Measurements from ENCODE around the gene CELF4. TPM values are rescaled to one million over a fixed set of nuclear protein-coding genes. Genes with fewer than 3 reads are reported as not detected.

The CELF4 gene
- total and polyA plus RNA-seq, 4 donors, result 0.24 to 3.0 (median 1.3) TPM

DNA sequence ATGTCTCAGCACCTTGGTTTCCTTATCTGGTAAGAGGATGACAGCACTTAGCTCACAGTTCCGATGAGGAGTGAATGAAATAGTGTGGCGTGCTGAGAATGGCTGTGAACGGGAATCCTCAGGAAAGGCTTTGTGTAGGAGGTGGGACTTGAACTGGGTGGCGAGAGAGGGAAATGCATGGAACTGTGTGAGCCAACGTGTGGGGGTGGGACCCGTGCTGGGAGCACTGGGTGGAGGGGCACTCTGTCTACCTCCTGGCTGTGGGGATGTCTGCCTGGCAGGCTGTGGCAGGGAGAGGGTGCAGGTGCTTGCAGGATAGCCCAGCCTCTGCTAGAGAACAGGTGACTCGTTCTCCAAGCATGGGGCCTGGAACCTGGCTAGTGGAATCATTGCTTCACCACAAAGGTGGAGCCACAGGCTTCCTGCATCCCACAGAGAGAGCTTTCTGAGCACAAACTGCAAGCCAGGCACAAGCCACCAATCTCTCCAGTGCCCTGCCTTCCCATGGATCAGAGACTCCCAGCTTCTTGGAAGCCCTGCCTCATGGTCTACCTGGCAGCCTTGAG is 145.2 kb downstream of the CELF4 start:
- DNase-seq, result no peak
- Histone ChIP-seq H3K9me3 (ENCODE audit: control insufficient read depth in 4 of 4, insufficient read depth in 3 of 4, low read length in 3 of 4) (peaks cover 0 to 2% (median 0%) of the 10 kb centered on the region in 4 donors), H3K4me1 (ENCODE audit: control insufficient read depth in 5 of 5, insufficient read depth in 5 of 5, low read length in 5 of 5) (peaks cover 0 to 21% (median 10%) of the 10 kb centered on the region in 5 donors), H3K27ac (ENCODE audit: low read depth in 1 of 2, low read length in 1 of 2) (no peak overlapping the region), H3K4me3 (no peak overlapping the region), H3K9ac (ENCODE audit: insufficient read depth in 1 of 2, low read length in 2 of 2) (no peak overlapping the region), H3K27me3 (ENCODE audit: control insufficient read depth in 3 of 3, insufficient read depth in 3 of 3, low read length in 2 of 3) (no peaks in the 10 kb centered on the region), H3K36me3 (ENCODE audit: control insufficient read depth in 4 of 4, insufficient read depth in 4 of 4, low read length in 4 of 4) (no peaks in the 10 kb centered on the region)
- TF ChIP-seq, protein P1, sequence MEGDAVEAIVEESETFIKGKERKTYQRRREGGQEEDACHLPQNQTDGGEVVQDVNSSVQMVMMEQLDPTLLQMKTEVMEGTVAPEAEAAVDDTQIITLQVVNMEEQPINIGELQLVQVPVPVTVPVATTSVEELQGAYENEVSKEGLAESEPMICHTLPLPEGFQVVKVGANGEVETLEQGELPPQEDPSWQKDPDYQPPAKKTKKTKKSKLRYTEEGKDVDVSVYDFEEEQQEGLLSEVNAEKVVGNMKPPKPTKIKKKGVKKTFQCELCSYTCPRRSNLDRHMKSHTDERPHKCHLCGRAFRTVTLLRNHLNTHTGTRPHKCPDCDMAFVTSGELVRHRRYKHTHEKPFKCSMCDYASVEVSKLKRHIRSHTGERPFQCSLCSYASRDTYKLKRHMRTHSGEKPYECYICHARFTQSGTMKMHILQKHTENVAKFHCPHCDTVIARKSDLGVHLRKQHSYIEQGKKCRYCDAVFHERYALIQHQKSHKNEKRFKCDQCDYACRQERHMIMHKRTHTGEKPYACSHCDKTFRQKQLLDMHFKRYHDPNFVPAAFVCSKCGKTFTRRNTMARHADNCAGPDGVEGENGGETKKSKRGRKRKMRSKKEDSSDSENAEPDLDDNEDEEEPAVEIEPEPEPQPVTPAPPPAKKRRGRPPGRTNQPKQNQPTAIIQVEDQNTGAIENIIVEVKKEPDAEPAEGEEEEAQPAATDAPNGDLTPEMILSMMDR (IDR thresholded peaks at IDR 0.05; ENCODE audit: control extremely low read depth, extremely low read depth), result no peak
- WGBS, 2 donors, result 84 to 88% methylated on average over 7 of the region's 7 CpGs
- no peak for ATAC-seq (ENCODE audit: insufficient read depth, low FRiP score)

GRCh38 chr18:37419866-37420265 is 145.7 kb downstream of the CELF4 start:
- Histone ChIP-seq H3K27ac (ENCODE audit: low read depth in 1 of 2, low read length in 1 of 2) (no peak overlapping the region), H3K4me1 (ENCODE audit: control insufficient read depth in 5 of 5, insufficient read depth in 5 of 5, low read length in 5 of 5) (peaks cover 0 to 21% (median 10%) of the 10 kb centered on the region in 5 donors), H3K9ac (ENCODE audit: insufficient read depth in 1 of 2, low read length in 2 of 2) (no peak overlapping the region), H3K36me3 (ENCODE audit: control insufficient read depth in 4 of 4, insufficient read depth in 4 of 4, low read length in 4 of 4) (no peaks in the 10 kb centered on the region), H3K4me3 (no peak overlapping the region), H3K27me3 (ENCODE audit: control insufficient read depth in 3 of 3, insufficient read depth in 3 of 3, low read length in 2 of 3) (no peaks in the 10 kb centered on the region), H3K9me3 (ENCODE audit: control insufficient read depth in 4 of 4, insufficient read depth in 3 of 4, low read length in 3 of 4) (peaks cover 0 to 2% (median 0%) of the 10 kb centered on the region in 4 donors)
- TF ChIP-seq, protein P1 (IDR thresholded peaks at IDR 0.05; ENCODE audit: control extremely low read depth, extremely low read depth), result no peak
- DNase-seq, result no peak
- ATAC-seq (ENCODE audit: insufficient read depth, low FRiP score), result no peak
- WGBS, 2 donors, result 83 to 93% methylated on average over 7 of the region's 7 CpGs

DNA sequence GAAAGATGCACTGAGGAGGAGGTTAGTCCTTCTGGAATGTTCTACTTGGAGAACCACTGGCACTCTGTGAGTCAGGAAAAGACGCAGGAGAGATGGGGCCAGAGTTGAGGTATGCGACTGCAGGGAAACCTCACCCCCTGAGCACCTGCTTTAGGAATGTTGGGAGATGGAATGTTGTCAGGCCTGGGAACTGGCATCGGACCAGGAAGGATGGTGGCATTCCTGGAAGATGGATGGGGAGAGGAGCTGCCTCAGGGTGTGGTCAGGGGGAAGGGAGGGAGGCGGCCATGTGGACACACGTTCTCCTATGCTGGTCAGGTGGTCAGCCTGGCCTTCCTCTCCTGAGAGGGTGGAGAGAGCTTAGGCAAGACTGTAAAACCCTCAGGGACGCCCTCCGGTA is 146.3 kb downstream of the CELF4 start:
- Histone ChIP-seq H3K9ac (ENCODE audit: insufficient read depth in 1 of 2, low read length in 2 of 2) (no peak overlapping the region), H3K27me3 (ENCODE audit: control insufficient read depth in 3 of 3, insufficient read depth in 3 of 3, low read length in 2 of 3) (no peaks in the 10 kb centered on the region), H3K4me3 (no peak overlapping the region), H3K36me3 (ENCODE audit: control insufficient read depth in 4 of 4, insufficient read depth in 4 of 4, low read length in 4 of 4) (no peaks in the 10 kb centered on the region), H3K4me1 (ENCODE audit: control insufficient read depth in 5 of 5, insufficient read depth in 5 of 5, low read length in 5 of 5) (peaks cover 0 to 21% (median 10%) of the 10 kb centered on the region in 5 donors), H3K9me3 (ENCODE audit: control insufficient read depth in 4 of 4, insufficient read depth in 3 of 4, low read length in 3 of 4) (peaks cover 0 to 2% (median 0%) of the 10 kb centered on the region in 4 donors), H3K27ac (ENCODE audit: low read depth in 1 of 2, low read length in 1 of 2) (no peak overlapping the region)
- 83 to 84% methylated on average over 7 of the region's 7 CpGs for WGBS, 2 donors
- TF ChIP-seq, protein P1 (IDR thresholded peaks at IDR 0.05; ENCODE audit: control extremely low read depth, extremely low read depth), result no peak
- ATAC-seq (ENCODE audit: insufficient read depth, low FRiP score), result no peak
- no peak for DNase-seq

GRCh38 chr18:37414816-37415215 is 150.8 kb downstream of the CELF4 start:
- peaks cover 0 to 10% (median 3%) of the 10 kb centered on the region in 5 donors for H3K4me1 ChIP-seq (ENCODE audit: control insufficient read depth in 5 of 5, insufficient read depth in 5 of 5, low read length in 5 of 5)
- DNase-seq, result no peak
- no peak for ATAC-seq (ENCODE audit: insufficient read depth, low FRiP score)
- peaks cover 0 to 10% (median 0%) of the 10 kb centered on the region in 4 donors for H3K9me3 ChIP-seq (ENCODE audit: control insufficient read depth in 4 of 4, insufficient read depth in 3 of 4, low read length in 3 of 4)
- H3K36me3 ChIP-seq (ENCODE audit: control insufficient read depth in 4 of 4, insufficient read depth in 4 of 4, low read length in 4 of 4), result no peaks in the 10 kb centered on the region
- H3K27me3 ChIP-seq (ENCODE audit: control insufficient read depth in 3 of 3, insufficient read depth in 3 of 3, low read length in 2 of 3), result no peaks in the 10 kb centered on the region
- H3K27ac ChIP-seq (ENCODE audit: low read depth in 1 of 2, low read length in 1 of 2), result no peak overlapping the region
- no peak overlapping the region for H3K4me3 ChIP-seq
- 86 to 95% methylated on average over 1 of the region's 1 CpG for WGBS, 2 donors
- H3K9ac ChIP-seq (ENCODE audit: insufficient read depth in 1 of 2, low read length in 2 of 2), result no peak overlapping the region
- TF ChIP-seq, protein P1 (IDR thresholded peaks at IDR 0.05; ENCODE audit: control extremely low read depth, extremely low read depth), result no peak
